Stimulated activated CD4-positive, alpha-beta T cell treated with anti-CD3 and anti-CD28 coated beads, Interleukin-4, amount 100 ng/mL, for 24 hours (primary cell): ENCODE results near the gene RUNX1.
"Not testable (repeated sequence)": the region's sequence is repeated elsewhere in the genome, so short reads cannot be mapped to it uniquely, and the experiment has no call there.

Source experiments
- DNase-seq: peaks from one replicate; pipeline ENCODE4 v3.0.0-alpha.2; 2020

Gene RUNX1

DNA sequence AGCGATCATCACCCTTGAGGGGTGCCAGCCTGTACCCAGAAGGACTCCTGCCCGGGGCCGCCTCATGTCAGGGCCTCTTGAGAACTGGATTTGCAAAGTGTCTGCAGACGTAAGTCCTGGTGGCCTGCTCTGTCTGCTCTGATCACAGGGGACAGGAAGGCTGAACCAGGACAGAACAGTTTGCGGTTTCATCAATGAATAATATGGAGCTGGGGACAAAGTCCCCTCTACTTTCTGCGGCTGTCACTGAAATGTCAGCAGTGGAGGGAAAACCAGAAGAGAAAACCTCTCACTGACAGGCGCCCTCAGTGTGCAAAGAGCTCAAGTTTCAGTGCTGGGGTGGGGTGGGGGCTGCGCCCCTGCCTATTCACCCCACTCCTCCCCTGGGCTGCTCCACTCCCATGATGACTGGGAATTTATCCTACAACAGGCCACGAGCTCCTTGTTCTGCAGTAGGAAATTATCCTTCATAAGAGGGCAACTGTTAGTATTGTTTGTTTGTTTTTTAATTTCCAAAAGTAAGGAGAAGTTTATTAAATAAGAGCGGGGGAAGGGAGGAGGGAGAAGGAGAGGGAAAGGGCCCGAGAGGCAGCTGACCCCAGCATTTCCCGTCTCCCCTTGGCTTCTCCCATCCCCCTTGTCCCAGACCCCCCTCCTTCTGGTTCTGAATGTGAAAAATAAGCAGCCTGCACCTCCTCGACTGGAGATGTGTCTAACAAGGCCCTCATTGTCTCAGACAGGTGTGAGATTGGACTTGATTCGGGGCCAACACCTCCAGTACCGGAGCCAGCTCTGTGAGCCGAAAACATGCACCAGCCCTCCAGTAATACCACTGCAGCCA is 231.1 kb downstream of the RUNX1 start:
- no peak for DNase-seq

DNA sequence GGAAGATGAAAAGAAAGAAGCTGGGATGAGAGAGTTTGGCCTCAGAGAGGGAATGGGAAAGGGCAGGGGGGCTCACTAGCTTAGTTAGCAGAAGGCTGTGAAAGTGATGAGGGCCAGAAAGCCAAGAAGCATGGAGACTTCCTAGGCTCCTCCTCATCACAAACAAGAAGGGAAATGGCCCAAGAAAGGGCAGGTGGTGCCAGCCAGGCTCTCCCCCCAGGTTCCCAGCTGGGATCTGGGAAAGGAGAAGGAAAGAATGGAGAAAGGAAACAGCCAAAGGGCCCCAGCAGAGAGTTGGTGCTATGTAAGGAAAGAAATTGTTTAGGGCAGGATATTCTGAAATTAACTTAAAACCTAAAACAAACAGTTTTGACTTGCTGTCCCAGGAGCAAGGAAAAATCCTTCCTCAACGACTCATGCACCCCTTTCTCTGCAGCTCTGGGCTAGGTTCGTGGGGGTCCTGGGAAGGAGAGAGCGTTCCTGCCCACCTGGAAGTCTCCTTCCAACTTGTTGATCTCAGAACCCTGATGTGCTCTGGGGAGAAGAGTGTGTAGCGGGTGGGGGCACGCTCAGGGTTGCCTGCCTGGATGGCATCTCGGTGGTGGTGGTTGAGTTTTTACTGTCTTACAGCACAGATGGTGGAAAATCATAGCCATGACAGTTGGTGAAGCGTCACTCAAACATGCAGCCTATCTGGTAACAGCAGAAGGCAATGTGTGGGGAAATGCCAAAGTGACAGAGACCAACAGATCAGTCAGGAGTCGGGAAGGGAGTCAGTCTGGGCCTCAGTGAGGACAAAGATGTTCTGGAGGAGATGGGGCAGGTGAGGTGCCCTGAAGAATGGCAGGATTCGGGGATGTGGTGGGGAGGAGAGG is 233.0 kb downstream of the RUNX1 start:
- no peak for DNase-seq

DNA sequence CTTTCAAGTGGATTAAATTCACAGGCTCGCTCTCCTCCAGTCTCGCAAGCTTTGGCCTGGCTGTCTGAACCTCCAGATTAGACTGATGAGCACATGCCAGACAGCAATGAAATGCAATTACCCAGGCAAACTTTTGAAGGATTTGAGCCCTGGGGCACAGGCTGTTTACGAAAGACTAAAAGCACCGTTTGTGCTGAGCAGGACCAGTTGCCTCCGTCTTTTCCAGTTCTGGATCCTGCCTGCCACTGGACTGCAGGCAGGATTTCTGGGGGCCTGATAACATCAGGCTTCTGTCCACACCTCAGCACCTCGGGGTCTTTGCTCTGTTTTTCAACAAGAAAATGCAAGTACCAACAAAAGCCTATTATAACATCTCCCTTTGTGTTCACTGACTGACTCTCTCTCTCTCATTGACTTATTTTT is 234.6 kb downstream of the RUNX1 start:
- DNase-seq: no peak

DNA sequence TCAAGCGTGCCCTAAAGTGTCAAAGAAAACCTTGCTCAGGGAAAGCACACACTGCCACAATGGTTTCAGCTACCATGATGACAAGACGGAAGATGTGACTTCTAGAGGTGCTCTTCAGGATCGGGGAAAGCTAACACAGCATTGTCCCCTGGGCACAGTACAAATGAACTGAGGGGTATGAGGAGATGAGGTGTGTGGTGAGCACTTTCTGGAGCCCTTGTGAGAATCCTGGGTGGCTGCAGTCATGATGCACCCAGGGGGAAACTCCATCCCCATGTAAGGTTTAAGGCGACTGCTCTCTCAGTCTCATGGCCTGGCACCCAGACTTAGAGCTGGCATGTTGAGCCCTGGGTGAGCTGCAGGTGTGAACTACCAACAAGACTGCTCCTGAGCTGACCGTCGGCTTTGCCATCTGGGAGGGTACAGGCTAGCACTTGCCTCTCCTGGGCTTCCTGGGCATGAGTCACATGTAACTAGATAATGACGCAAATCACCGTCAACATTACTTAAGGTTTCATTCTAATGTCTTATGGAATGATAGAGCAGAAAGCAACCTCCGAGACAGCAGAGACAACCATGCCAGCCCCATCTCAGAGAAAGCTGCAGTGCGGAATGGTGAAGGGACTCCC is 235.7 kb downstream of the RUNX1 start:
- DNase-seq: no peak

DNA sequence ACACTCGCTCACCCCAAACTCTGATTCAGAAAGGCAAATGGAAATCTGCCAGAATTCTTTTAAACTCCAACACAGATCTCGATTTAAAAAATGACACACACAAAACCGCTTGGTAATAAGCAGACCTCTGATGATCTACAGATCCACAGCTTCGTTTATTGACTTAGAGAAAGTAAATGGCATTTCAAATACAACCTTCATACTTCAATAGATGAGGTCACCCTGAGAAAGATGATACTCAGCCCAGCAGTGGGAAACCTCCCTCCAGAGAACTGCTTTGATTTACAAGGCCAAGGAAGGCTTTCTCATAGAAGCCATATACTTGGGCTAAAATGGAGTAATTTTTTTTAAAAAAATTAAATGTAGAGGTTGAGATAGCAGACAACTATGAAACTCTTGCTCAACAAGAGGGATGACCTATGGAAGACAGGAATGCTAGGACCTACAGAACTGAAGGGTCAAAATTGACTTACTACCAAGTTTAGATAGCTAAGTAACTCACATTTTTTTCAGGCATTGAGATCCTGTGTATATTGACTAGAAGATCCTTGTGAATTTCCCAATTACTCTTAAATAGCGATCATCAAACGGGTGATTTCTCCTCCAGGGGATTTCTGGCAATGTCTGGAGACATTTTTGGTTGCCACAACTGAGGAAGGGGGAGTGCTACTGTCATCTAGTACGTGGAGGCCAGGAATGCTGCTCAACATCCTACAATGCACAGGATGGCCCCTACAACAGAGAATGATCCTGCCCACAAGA is 236.4 kb downstream of the RUNX1 start:
- DNase-seq: no peak

DNA sequence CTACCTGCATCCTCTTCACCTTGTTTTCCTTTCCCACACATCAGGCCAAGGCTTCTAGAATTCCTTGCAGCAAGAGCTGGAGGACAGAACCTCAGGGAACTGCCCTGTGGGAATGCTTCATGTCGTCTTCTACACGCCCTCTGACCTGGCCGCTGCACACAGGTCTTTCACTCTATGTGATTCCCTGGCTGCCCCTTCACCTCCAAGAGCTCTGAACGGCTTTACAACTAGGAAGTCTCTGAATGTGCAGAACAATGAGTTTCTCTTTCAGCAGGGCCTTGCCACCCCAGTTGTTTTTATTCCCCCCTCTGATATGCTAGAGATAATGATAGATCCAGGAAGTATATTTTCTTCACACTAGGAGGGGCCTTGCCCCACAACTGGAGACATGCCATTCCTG is 237.7 kb downstream of the RUNX1 start:
- no peak for DNase-seq

DNA sequence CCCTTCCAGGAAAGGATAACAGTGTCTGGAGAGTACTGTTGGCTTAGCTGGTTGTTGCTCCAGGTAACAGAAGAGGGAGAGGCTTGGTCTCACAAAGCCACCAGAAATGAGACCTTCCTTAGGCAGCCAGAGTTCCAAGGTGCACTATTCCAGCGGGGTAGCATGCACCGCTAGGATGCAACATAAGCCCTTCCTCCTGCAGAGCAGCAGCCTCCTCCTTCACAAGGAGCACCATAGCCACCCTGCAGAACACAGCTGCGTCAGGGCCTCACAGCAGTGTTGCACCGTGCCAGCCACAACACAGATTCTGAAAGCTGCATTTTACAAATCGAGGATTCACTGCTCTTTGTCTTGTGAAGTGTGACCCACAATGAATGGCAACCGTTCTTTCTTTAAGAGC is 238.3 kb downstream of the RUNX1 start:
- DNase-seq: peak; percentile 18

DNA sequence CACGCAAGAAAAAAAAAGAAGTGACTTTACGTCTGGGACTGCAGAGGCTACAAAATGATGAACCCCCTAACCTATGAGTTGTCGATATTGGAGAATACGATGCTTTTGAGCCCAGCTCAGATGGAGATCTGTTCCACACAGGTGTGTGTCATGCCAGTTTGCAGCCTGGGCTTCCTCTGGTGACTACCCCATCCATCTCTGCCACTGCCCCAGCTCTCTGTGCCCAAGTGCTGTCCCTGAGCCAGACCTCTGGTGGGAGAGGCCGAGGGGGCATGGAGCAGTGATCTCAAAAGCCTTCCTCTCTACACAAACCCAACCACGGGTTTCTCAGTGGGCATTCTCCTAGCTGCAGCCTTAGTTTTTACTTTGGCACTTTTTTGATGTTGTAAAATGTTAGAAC is 239.3 kb downstream of the RUNX1 start:
- no peak for DNase-seq

DNA sequence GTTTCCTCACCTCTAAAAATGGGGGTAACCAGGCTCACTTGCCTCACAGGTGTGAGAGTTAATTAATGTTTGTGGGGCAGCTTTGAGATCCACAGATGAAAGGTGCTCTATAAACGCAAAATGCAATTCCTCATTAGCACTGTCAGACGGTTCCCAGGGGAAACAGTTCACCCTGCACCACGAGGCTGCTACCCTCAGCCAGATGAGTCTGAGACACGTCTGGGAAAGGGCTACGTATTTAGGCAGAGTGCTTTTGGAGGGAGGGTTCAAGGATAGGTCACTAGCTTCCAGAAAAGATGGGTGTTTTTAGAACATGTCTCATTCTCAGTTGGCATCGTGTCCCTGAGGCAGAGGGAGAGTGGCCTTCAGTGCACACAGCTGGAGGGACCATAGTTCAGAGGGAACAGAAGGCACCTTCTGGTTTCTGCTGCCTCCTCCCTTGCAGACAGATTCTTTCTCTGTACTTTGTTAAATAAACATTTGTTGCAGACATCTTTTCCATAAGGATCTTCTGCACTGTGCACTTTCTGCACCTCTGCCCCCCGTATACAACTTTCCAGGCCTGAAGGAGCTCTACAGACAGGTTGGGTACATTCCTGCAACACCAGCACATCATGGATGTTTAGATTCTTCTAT is 240.4 kb downstream of the RUNX1 start:
- no peak for DNase-seq

DNA sequence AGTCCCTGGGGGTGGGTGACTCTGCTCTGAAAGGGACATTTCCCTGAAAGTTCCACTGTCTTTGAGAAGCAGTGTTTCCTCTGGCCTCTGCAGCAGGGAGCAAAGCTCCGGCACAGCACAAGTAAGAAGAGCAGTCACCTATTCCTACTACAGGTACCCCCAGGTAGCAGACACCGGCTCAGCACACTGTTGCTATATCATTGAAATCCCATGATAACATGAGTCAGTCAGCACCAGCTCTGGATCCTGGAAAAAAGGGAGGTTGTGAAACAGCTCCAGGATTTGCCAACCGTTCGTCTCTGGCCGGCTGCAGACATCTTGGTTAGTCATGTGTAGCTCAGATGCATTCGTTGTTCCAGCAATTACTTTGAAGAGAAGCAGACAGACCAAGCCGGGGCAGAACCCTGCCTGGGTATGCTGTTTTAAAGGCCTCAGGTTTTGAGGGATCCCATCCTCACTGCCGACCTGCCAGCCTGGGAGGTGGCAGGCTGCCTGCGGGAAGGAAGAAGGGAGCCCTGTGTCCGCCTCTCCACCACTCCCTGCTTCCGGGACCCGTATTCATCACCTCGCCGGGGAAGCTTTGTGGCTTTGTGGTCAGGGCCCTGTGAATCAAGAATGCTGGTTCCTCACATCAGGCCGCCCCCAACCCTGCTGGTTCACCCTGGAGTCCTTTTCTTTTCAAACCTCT is 241.1 kb downstream of the RUNX1 start:
- peak; percentile 75 for DNase-seq

DNA sequence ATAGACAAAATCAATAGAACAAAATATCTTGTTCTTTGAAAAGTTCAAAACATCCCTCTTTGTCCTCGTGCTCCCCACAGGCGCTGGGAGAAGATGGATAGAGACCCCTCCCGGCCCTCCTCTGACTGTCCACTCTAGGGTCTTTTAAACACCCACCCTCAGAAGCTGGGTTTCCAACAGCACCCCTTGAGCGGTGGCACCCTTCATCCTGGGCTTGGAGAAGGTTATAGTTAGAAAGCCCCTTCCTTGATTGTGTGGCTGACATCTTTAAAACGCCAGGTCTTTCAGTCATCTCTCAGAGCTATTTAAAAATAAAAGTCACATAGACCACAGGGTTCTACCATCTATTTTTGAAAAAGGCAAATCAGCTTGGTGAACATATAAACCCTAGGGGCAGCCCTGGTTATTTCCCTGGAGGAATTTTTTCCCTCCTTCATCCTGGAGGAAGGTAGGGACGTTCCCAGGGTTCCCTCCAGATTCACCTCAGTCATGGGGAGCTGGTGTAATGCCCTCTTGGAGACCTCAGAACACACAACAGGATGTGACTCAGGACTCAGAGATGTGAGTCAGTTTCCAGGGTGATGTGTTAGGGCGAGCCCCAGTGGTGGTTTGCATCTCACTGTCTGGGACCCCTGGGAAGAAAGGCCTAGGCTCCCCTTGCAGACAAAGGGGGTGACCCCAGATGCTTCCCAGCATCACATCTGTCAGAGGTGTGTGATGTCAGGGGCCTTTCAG is 241.8 kb downstream of the RUNX1 start:
- DNase-seq: peak; percentile 77

DNA sequence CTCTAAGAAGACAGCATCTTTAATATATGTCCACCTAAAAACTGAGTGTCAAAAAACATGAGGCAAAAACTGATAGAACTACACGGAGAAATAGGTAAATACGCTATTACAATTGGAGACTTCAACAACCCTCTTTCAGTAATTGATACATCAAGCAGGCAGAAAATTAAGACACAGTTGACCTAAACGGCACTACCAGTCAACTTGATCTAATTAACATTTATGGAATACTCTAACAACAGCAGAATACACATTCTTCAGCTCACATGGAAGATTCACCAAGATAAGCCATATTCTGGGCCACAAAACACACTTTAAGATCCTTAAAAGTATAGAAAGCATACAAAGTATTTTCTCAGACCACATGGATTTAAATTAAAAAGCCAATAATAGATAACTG is 242.7 kb downstream of the RUNX1 start:
- DNase-seq: no peak

DNA sequence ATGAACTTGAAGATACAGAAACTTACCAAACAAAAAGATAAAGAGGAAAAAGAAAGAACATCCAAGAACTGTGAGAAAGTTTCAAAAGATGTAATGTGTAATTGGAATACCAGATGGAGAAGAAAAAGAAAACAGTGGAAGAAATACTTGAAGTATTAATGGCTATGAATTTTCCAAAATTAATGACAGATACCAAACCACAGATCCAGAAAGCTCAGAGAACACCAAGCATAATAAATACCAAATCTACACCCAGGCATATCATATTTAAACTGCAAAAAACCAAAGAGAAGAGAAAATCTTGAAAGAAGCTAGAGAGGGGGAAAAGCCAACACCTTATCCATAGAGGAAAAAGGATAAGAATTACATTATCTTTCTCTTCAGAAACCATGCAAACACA is 243.9 kb downstream of the RUNX1 start:
- no peak for DNase-seq

DNA sequence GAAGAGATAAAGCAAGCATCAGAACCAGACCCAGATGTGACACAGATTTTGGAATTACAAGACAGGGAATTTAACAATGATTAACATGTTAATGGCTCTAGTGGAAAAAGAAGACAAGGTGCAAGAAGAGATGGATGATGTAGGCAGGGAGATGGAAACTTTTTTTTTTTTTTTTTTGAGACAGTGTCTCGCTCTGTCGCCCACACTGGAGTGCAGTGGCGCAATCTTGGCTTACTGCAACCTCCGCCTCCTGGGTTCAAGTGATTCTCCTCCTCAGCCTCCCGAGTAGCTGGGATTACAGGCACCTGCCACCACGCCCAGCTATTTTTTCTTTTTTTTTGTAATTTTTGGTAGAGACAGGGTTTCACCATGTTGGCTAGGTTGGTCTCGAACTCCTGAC is 244.5 kb downstream of the RUNX1 start:
- not testable (repeated sequence) for DNase-seq

DNA sequence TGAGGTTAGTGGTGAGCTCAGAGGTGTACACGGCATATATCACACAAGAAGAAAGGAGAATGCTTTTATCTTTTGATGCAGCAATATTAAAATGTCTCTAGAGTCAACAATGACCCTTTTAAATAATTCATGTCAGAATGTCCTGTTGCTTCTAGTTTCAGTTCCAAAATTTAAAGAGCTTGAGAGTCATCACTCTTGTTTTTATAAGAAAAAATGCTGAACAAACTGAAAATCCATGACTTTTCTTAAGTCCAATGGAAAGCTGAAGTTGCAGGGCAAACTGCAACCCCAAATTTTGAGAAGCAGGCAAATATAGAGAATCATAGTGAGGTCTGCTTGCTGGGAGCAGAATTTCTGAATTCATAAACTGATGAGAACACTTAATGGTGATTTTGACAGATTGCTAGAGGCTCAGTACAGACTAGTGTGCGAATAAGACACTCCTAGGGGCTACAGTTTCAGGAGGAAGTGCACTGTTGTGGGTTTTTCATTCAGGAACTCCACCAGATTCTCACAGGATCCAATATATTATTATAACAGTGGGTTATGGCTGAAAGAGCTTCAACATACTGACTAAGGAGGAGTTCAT is 245.2 kb downstream of the RUNX1 start:
- DNase-seq: no peak

DNA sequence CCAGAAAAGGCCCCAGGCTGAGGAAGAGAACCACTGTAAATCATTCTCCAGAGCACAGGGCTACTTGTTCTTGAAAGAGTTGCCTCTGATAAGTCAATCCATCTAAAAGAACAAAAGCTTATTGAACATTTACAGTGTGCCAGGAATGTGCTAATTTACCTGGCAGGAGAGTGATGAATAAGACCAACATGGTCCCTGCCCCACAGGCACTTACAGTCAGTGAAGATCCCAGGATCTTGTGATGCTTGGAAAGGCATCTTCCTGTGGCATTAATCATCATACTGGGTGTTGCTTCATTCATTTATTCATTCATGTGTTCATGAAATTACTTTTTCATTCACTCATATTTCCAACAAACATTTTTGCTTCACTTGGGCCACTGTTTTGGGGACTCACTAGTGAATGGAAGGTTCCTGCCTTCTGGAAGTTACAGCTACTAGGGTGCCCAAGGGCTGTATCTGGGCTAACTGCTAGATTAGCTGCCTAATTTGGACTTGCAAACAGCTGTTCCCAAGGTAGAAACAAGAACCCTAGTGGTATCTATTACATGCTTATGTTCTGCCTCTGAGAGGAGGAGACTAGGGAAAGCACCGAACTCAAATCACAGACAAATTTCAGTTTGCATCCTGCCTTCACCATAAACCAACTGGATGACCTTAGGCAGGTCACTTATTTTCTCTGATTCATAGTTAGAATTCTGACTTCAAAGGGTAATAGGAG is 246.8 kb downstream of the RUNX1 start:
- no peak for DNase-seq

DNA sequence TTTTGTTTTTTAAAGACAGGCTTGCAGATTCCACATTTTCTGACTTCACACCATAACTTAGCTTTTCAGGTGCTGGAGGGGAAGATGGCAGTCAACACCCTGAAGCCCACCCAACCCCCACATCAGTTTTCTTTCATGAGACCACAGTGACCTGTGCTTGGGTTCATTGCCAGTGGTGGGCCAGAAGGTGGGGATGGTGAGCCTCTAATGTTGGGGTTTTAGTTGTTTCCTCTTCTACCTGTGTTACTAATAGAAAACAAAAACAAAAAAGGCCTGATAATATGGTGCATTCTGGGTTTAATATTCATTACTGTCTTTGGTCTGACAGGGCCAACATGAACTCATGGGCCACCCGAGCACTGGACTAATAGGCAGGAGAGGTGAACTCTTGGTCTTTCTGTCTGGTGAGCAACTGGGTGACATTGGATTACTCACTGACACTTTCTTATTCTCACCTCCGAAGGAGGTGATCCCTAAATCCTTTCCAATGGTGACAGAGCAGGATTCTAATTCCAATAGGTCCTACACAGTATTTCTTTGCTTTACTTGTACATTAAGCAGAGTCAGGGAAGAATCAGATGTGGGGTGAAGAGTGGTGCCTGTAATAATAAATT is 247.5 kb downstream of the RUNX1 start:
- DNase-seq: no peak

DNA sequence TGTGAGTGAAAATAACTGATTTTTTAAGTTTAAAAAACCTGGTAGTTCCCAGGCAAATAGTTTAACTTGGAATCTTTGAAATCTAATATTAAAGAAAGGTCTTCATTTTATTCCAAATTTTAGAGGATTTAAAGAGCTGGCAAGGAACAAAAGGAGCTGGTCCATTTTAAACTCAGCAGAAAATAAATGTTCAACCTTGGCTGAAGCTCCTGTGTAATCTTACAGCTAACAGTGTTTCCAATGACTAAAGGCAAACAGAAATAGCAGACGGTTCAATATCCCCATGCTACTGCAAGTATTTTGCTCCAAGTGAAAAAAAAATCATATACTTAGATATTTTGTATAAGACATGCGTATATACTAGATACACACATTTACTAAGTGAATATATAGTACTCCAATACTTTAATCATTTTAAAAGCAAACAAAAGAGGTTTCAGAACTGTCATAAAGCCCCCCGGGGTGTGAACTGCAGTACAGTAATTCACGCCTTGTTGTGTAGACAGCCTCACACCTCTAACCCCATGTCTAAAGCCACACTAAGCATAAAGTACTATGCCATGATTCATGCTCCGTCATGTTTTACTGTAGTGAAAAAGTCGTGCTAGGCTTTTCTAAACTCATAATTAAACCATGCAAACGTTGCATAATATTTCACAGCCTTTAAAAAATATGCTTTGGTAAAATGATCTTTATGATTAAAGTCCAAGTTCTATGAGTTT is 248.1 kb downstream of the RUNX1 start:
- no peak for DNase-seq

DNA sequence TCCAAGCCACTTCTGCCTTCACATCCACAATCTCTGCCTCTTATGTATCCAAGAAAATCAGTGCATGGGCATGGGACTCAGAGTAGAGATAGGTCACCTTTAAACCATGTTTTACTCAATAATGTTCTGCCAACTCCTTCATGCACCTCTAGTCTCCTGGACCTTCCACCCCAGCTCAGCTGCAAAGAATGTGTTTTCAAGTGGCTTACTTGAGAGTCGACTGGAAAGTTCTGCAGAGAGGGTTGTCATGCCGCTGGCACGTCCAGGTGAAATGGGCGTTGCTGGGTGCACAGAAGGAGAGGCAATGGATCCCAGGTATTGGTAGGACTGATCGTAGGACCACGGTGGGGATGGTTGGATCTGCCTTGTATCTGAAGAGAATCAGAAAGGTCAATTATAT is 250.0 kb downstream of the RUNX1 start:
- DNase-seq: no peak
